RPMI8226 (cell line): ENCODE measurements around the gene KRTAP5-3.

ENCODE experiments used
- DNase-seq: peaks from one replicate; pipeline ENCODE4 v3.0.0-alpha.2; 2015

The KRTAP5-3 gene

GRCh38 chr11:1642288-1643145 is 34.3 kb upstream of the KRTAP5-3 start:
- no peak for DNase-seq

- DNase-seq: no peak
These were observed 32.8 kb upstream of the KRTAP5-3 start for GRCh38 chr11:1641096-1641495.

- DNase-seq: peak; percentile 31
These were observed 32.0 kb upstream of the KRTAP5-3 start for GRCh38 chr11:1640076-1640946.

GRCh38 chr11:1639666-1640065 is 31.4 kb upstream of the KRTAP5-3 start:
- DNase-seq: no peak

GRCh38 chr11:1639102-1639620 is 30.9 kb upstream of the KRTAP5-3 start:
- no peak for DNase-seq

- no peak for DNase-seq
These were observed 30.1 kb upstream of the KRTAP5-3 start for GRCh38 chr11:1638344-1638743.

GRCh38 chr11:1637628-1638027 is 29.4 kb upstream of the KRTAP5-3 start:
- DNase-seq: peak; percentile 43

GRCh38 chr11:1636291-1636950 is 28.2 kb upstream of the KRTAP5-3 start:
- no peak for DNase-seq

GRCh38 chr11:1633864-1634263 is 25.6 kb upstream of the KRTAP5-3 start:
- DNase-seq: no peak

GRCh38 chr11:1632053-1632714 is 23.9 kb upstream of the KRTAP5-3 start:
- DNase-seq: peak; percentile 69

- DNase-seq: no peak
These were observed 22.9 kb upstream of the KRTAP5-3 start for GRCh38 chr11:1631066-1631568.

GRCh38 chr11:1630271-1630670 is 22.0 kb upstream of the KRTAP5-3 start:
- DNase-seq: peak; percentile 38

- DNase-seq: no peak
These were observed 21.3 kb upstream of the KRTAP5-3 start, which contains the start of gene KRTAP5-5 for GRCh38 chr11:1629326-1630185. TSS of gene KRTAP5-5 (plus strand) at chr11:1629775. CDS start at chr11:1629841, 66 bp downstream.

GRCh38 chr11:1628506-1629325 is 20.5 kb upstream of the KRTAP5-3 start:
- DNase-seq: peak; percentile 62

- no peak for DNase-seq
These were observed 17.3 kb upstream of the KRTAP5-3 start for GRCh38 chr11:1625541-1625940.

- DNase-seq: no peak
These were observed 16.4 kb upstream of the KRTAP5-3 start for GRCh38 chr11:1624621-1625020.

GRCh38 chr11:1623716-1624115 is 15.5 kb upstream of the KRTAP5-3 start:
- DNase-seq: no peak

- no peak for DNase-seq
These were observed 13.8 kb upstream of the KRTAP5-3 start, which contains the start of gene KRTAP5-4 for GRCh38 chr11:1622086-1622485. TSS of gene KRTAP5-4 (minus strand) at chr11:1622138. CDS start at chr11:1622093, 45 bp downstream.

GRCh38 chr11:1619449-1619848 is 11.2 kb upstream of the KRTAP5-3 start:
- no peak for DNase-seq

- no peak for DNase-seq
These were observed 10.0 kb upstream of the KRTAP5-3 start for GRCh38 chr11:1618231-1618630.
